MG63 (cell line): ENCODE data around the gene MACROD2. TPM values are rescaled to one million over a fixed set of nuclear protein-coding genes. Genes with fewer than 3 reads are reported as not detected.

Source experiments
- DNase-seq: peaks from one replicate; pipeline ENCODE4 v3.0.0-alpha.2; 2020
- H3K27me3 ChIP-seq: fragments of 250-450 bp; sonication (Bioruptor Pico); 2 replicates; pipeline ENCODE4 v1.5.1; 2020; ENCODE audit warnings: mild to moderate bottlenecking, moderate library complexity
- H3K36me3 ChIP-seq: fragments of 250-450 bp; sonication (Bioruptor Pico); 2 replicates; pipeline ENCODE4 v1.5.1; 2020; ENCODE audit warnings: mild to moderate bottlenecking, moderate library complexity
- H3K4me3 ChIP-seq: fragments of 250-450 bp; sonication (Bioruptor Pico); 2 replicates; pipeline ENCODE4 v1.5.1; 2020; ENCODE audit warnings: mild to moderate bottlenecking, moderate library complexity
- H3K9me3 ChIP-seq: fragments of 250-450 bp; sonication (Bioruptor Pico); 2 replicates; pipeline ENCODE4 v1.5.1; 2020; ENCODE audit warnings: mild to moderate bottlenecking, moderate library complexity
- total RNA-seq: library from RNA; depleted of rRNA; stranded (reverse); fragments of >200 nt; shearing (Covaris generic); gene quantifications from 2 replicates; pipeline ENCODE4 v1.2.3, GENCODE V29; 2014; ENCODE audit warnings: low replicate concordance

The MACROD2 gene
- total RNA-seq, 1 experiment from 2014 or later = 0.66 TPM

DNA sequence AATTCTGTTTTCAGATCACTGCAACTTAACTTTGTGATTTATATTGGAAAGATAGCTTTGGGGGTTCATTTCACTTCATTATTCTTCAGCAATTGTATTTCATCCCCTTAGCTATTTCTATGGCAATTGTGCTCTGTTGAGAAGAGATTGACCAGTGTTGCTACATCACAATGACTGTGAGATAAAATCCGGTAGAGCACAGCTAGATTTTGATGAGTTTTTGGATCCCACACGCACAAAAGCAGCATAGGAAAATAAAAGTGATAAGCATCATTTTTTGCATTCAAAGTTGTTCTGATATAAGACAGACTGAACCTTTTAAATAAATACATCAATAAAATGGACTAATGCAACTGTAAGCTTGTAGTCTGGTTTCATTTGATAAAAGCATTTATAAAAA lies 1843.2 kb downstream of the MACROD2 start:
- no peaks in the 10 kb centered on the region for H3K36me3 ChIP-seq
- no peak for DNase-seq
- no peak overlapping the region for H3K4me3 ChIP-seq
- no peaks in the 10 kb centered on the region for H3K27me3 ChIP-seq
- H3K9me3 ChIP-seq = no peaks in the 10 kb centered on the region

DNA sequence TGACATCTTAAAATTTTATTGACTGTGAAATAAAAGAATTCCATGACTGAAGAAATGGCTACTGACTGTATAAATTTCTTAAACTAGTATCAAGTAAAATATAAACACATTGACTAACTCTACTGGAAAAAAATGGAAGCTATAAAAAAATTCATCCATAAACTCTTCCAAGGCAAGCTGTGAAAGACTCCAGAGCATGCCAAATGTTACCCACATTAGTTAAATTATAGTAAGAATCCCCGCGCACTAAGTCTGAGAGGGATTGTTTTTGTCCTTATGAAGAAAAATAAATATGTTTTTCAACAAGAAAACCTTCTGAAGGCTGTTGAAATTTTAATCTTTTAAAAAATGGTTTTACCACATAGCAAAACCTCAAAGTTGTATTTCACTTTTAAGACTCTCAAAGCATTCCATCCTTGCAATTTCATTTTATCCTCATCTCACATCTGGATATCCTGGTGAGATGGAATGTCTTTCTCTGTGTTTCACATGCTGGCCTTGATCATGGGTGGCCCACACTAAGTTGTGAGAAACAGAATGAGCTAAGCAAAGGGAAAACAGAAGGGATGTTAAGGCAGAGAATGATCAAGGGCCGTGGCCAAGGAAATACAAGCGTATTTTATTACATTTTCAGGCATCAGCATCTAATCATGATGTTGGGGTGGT lies 1845.5 kb downstream of the MACROD2 start:
- Histone ChIP-seq H3K36me3 (no peaks in the 10 kb centered on the region), H3K27me3 (no peaks in the 10 kb centered on the region), H3K9me3 (no peaks in the 10 kb centered on the region), H3K4me3 (no peak overlapping the region)
- no peak for DNase-seq

DNA sequence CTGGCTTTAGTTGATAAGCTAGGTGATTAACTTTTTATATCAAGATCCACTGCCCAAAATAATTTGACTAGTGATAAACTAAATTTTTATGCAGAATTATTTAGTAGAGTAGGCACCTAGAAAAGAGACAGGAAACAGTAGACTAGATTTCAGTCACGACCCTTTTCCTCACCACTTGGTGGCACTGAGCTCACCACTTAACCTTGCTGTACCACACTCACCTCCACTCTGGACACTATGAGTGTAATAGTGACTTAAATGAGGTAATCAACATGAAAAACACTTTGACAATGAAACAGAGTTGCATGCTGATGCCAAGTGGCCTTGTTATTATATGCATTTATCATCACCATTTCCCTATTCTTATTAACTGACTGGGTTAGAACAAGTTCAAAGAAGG lies 1847.6 kb downstream of the MACROD2 start:
- no peaks in the 10 kb centered on the region for H3K36me3 ChIP-seq
- H3K9me3 ChIP-seq = no peaks in the 10 kb centered on the region
- H3K4me3 ChIP-seq = no peak overlapping the region
- H3K27me3 ChIP-seq = no peaks in the 10 kb centered on the region
- no peak for DNase-seq

GRCh38 chr20:15843777-15844176 lies 1848.5 kb downstream of the MACROD2 start:
- DNase-seq = no peak
- H3K9me3 ChIP-seq = no peaks in the 10 kb centered on the region
- no peak overlapping the region for H3K4me3 ChIP-seq
- no peaks in the 10 kb centered on the region for H3K27me3 ChIP-seq
- H3K36me3 ChIP-seq = no peaks in the 10 kb centered on the region

GRCh38 chr20:15847196-15847784 lies 1852.0 kb downstream of the MACROD2 start:
- DNase-seq = no peak

DNA sequence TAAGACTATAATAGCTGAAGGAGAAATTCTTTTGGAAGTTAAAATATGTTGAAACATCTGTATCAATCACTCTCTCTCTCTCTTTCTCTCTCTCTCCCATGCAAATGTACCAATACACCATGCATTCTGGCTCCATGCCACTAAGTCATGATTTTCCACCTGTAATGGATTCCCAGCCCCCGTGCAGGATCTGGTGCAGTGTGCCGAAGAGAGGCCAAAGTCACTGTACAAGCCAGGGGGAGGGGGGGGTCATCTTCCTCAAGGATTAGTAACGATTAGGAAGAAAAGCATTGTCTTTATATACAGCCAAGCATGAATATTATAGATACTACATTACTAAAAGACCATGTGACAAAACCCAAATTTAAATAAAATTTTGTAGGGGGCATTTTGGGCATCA lies 1852.8 kb downstream of the MACROD2 start:
- Histone ChIP-seq H3K27me3 (no peaks in the 10 kb centered on the region), H3K4me3 (no peak overlapping the region), H3K36me3 (no peaks in the 10 kb centered on the region), H3K9me3 (no peaks in the 10 kb centered on the region)
- no peak for DNase-seq

More at GRCh38 chr20:15847196-15847784, 1852.0 kb downstream of the MACROD2 start:
- Histone ChIP-seq H3K36me3 (no peaks in the 10 kb centered on the region), H3K4me3 (no peak overlapping the region), H3K9me3 (no peaks in the 10 kb centered on the region), H3K27me3 (no peaks in the 10 kb centered on the region)

DNA sequence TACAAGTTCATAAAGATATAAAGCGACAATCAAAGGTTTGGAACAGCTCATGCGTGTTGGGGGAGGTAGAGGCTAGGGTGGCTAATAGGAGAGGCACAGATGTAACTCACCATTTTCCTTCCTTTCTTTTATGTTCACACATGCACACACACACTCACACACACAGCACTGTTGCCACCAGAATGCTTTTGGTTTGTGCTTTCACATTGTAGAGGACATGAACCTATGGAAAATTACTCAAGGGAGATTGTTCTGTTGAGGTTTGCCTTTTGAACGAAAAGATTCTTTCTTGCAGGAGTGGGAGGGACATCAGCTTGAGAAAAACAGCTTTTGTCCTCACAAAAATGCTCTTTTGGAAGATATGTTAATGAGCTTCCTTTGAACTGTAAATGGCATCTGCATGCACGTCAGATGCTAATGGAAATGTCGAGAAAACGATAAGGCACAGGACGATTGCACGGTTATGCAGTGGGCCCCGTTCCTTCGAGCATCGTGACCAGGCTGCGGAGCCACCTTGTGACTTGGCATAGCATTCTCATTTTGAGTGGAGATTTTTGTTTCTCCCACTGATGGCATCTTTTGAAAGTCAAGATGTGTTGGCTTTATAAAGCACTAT lies 1853.8 kb downstream of the MACROD2 start:
- DNase-seq = no peak
- Histone ChIP-seq H3K4me3 (no peak overlapping the region), H3K27me3 (no peaks in the 10 kb centered on the region), H3K9me3 (no peaks in the 10 kb centered on the region), H3K36me3 (no peaks in the 10 kb centered on the region)

DNA sequence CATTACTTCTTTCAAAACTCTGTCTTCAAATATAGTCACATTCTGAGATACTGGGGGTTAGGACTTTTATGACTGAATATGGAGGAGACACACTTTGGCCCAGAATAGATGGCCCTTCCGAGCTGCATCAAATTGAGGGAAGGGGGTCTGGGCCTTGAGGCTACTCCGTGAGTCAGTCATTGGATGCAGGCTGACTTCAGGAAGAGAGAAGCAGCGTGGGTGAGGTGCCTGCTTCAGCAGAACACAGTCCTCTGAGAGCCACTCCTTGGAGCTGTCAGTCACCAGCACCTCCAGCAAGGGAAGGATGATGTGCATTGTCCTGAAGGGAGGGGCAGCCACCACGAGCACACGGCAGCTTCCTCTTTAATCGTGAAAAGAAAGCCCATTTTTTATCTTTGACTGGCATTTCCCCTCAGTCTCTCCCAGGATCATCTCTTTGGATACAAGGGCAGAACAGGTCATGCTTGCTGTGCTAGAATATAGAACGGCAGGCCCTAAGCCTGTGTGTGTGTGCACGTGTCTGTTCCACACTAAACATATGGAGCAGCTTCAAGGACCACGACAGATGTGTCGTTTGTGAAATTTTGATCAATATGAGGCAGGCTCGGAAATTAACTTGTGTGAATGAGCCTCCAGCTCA lies 1856.4 kb downstream of the MACROD2 start:
- DNase-seq = no peak
- H3K27me3 ChIP-seq = no peaks in the 10 kb centered on the region
- no peaks in the 10 kb centered on the region for H3K9me3 ChIP-seq
- no peaks in the 10 kb centered on the region for H3K36me3 ChIP-seq
- no peak overlapping the region for H3K4me3 ChIP-seq

DNA sequence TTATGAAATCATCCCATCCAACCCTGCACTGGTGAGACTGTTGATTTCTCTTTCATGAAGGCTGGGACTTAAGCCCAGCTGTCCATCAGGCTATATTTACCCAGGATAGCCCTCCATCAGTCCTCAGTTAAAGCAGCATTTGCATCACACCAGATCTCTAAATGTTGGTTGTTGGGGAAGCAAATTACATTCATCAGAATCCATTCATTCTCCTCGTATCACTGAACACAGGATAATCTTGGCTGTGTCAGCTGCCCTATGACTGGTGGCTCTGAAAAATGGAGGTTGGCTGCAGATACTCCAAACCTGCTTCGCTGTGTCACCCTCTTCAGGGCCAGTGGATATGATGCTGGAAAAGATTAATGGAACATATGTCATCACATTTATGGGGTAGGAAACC lies 1859.6 kb downstream of the MACROD2 start:
- DNase-seq = no peak
- H3K27me3 ChIP-seq = no peaks in the 10 kb centered on the region
- no peaks in the 10 kb centered on the region for H3K9me3 ChIP-seq
- H3K36me3 ChIP-seq = no peaks in the 10 kb centered on the region
- no peak overlapping the region for H3K4me3 ChIP-seq

GRCh38 chr20:15857173-15857784 lies 1862.0 kb downstream of the MACROD2 start:
- Histone ChIP-seq H3K4me3 (no peak overlapping the region), H3K27me3 (no peaks in the 10 kb centered on the region)
- DNase-seq = no peak

GRCh38 chr20:15859061-15859460 lies 1863.7 kb downstream of the MACROD2 start:
- Histone ChIP-seq H3K9me3 (no peaks in the 10 kb centered on the region), H3K27me3 (no peaks in the 10 kb centered on the region), H3K4me3 (no peak overlapping the region), H3K36me3 (no peaks in the 10 kb centered on the region)
- DNase-seq = no peak

More at GRCh38 chr20:15857173-15857784, 1862.0 kb downstream of the MACROD2 start:
- H3K36me3 ChIP-seq = no peaks in the 10 kb centered on the region
- H3K9me3 ChIP-seq = no peaks in the 10 kb centered on the region

DNA sequence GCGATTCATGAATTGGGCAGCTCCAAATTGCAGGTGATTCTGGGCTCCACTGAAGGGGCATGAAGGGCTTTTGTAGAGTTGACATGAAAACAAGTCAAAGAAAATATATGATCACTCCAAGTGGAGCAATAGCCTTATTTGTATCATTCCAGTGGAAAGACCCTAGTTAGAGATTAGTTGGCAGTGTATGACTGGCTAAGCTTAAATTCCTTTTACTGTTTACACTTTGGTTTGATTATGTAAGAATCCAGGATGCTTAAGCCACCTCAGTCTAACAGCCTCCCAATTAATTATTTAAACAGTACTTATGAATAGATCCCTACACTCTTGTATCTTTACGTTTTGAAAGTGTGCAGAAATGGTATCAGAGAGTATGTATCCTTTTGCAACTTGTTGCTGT lies 1865.5 kb downstream of the MACROD2 start:
- no peaks in the 10 kb centered on the region for H3K27me3 ChIP-seq
- H3K4me3 ChIP-seq = no peak overlapping the region
- no peaks in the 10 kb centered on the region for H3K9me3 ChIP-seq
- no peak for DNase-seq
- no peaks in the 10 kb centered on the region for H3K36me3 ChIP-seq

DNA sequence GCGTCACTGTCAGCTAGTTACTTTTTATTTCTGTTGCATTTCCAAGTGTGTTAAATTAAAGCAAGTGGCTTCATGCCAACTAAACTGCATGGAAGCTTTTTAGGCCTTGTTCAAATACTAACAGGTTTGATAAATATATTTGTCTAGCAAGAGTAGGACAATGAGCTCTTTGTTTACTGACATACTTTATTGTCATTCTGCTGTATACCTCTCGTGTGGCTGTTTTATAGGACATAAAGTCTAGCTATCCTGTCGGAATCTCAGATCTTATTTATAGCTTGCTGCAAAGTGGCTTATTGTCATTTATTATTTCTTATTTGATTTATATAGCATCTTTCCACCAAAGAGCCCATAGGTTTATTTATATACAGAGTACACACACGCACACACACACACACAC lies 1866.9 kb downstream of the MACROD2 start:
- DNase-seq = no peak
- H3K36me3 ChIP-seq = no peaks in the 10 kb centered on the region
- no peaks in the 10 kb centered on the region for H3K9me3 ChIP-seq
- no peaks in the 10 kb centered on the region for H3K27me3 ChIP-seq
- H3K4me3 ChIP-seq = no peak overlapping the region

DNA sequence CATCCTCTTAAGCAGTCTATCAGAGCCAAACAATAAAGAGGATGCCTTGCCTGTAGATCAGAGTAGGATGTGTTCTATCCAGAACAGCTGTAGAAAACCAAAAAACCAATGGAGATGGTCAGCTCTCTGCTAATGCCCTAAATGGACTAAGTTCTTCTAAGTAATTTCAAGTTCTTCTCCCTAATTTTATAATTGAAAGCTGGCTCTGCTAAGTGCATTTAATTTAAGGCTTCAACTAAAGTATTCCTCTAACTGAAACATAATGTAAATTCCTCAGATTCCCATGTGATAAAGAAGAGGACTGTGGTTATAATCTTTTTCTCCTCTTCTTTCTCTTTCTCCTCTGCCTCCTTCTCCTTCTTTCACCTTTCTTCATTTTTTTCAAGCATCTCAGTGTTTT lies 1868.4 kb downstream of the MACROD2 start:
- no peaks in the 10 kb centered on the region for H3K9me3 ChIP-seq
- H3K27me3 ChIP-seq = no peaks in the 10 kb centered on the region
- H3K36me3 ChIP-seq = no peaks in the 10 kb centered on the region
- no peak for DNase-seq
- no peak overlapping the region for H3K4me3 ChIP-seq

- DNase-seq = no peak
- no peaks in the 10 kb centered on the region for H3K36me3 ChIP-seq
- no peak overlapping the region for H3K4me3 ChIP-seq
- no peaks in the 10 kb centered on the region for H3K27me3 ChIP-seq
- no peaks in the 10 kb centered on the region for H3K9me3 ChIP-seq
These were observed 1870.2 kb downstream of the MACROD2 start for GRCh38 chr20:15865553-15865952.

- DNase-seq = no peak
These were observed 1871.8 kb downstream of the MACROD2 start for GRCh38 chr20:15866916-15867730.

More at GRCh38 chr20:15866916-15867730, 1871.8 kb downstream of the MACROD2 start:
- no peaks in the 10 kb centered on the region for H3K27me3 ChIP-seq
- no peaks in the 10 kb centered on the region for H3K36me3 ChIP-seq
- H3K9me3 ChIP-seq = no peaks in the 10 kb centered on the region
- no peak overlapping the region for H3K4me3 ChIP-seq
